Fibroblast of skin of back (primary cell): ENCODE data around the gene AHNAK2.

Experiments used
- DNase-seq: peaks from one replicate; pipeline ENCODE4 v3.0.0-alpha.2; 2013

AHNAK2 gene

GRCh38 chr14:104936361-104937155 lies 41.6 kb downstream of the AHNAK2 start:
- no peak for DNase-seq

GRCh38 chr14:104935955-104936354 lies 42.2 kb downstream of the AHNAK2 start:
- no peak for DNase-seq

GRCh38 chr14:104935026-104935650 lies 43.0 kb downstream of the AHNAK2 start:
- DNase-seq = no peak

GRCh38 chr14:104933746-104934733 lies 44.1 kb downstream of the AHNAK2 start:
- no peak for DNase-seq

- peak; percentile 85 for DNase-seq
These were observed 45.2 kb downstream of the AHNAK2 start for GRCh38 chr14:104932676-104933631.

GRCh38 chr14:104931771-104932675 lies 46.2 kb downstream of the AHNAK2 start:
- no peak for DNase-seq

GRCh38 chr14:104931304-104931770 lies 46.8 kb downstream of the AHNAK2 start:
- no peak for DNase-seq

GRCh38 chr14:104930526-104931303 lies 47.5 kb downstream of the AHNAK2 start:
- DNase-seq = no peak

GRCh38 chr14:104929268-104930230 lies 48.6 kb downstream of the AHNAK2 start:
- DNase-seq = no peak

- no peak for DNase-seq
These were observed 49.6 kb downstream of the AHNAK2 start for GRCh38 chr14:104928391-104929133.

- no peak for DNase-seq
These were observed 50.3 kb downstream of the AHNAK2 start for GRCh38 chr14:104927901-104928300.

- no peak for DNase-seq
These were observed 50.8 kb downstream of the AHNAK2 start for GRCh38 chr14:104927432-104927816.

GRCh38 chr14:104926619-104927431 lies 51.3 kb downstream of the AHNAK2 start:
- no peak for DNase-seq

- DNase-seq = no peak
These were observed 52.1 kb downstream of the AHNAK2 start for GRCh38 chr14:104925855-104926609.

GRCh38 chr14:104925214-104925854 lies 52.8 kb downstream of the AHNAK2 start:
- no peak for DNase-seq
